ENCODE results near the gene TBC1D25.

The TBC1D25 gene

GRCh38 chrX:48578661-48579128 lies 39.2 kb downstream of the TBC1D25 start:
- no peak overlapping the region for H3K4me3 ChIP-seq (ENCODE audit: low read depth, low read length, poor library complexity, severe bottlenecking)
- H3K9ac ChIP-seq (ENCODE audit: low read length) = no peak overlapping the region
- TF ChIP-seq, protein P1, sequence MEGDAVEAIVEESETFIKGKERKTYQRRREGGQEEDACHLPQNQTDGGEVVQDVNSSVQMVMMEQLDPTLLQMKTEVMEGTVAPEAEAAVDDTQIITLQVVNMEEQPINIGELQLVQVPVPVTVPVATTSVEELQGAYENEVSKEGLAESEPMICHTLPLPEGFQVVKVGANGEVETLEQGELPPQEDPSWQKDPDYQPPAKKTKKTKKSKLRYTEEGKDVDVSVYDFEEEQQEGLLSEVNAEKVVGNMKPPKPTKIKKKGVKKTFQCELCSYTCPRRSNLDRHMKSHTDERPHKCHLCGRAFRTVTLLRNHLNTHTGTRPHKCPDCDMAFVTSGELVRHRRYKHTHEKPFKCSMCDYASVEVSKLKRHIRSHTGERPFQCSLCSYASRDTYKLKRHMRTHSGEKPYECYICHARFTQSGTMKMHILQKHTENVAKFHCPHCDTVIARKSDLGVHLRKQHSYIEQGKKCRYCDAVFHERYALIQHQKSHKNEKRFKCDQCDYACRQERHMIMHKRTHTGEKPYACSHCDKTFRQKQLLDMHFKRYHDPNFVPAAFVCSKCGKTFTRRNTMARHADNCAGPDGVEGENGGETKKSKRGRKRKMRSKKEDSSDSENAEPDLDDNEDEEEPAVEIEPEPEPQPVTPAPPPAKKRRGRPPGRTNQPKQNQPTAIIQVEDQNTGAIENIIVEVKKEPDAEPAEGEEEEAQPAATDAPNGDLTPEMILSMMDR (IDR thresholded peaks at IDR 0.05; ENCODE audit: low read length) = no peak
- TF ChIP-seq EZH2 (IDR thresholded peaks at IDR 0.05; ENCODE audit: borderline replicate concordance, low read length) = no peak
- H3K9me2 ChIP-seq (ENCODE audit: low read depth, low read length) = no peaks in the 10 kb centered on the region
- no peak overlapping the region for H2AFZ ChIP-seq (ENCODE audit: low read length)
- no peaks in the 10 kb centered on the region for H3K9me3 ChIP-seq (ENCODE audit: low read length)
- H3F3A ChIP-seq (ENCODE audit: insufficient read depth, low read length) = peaks cover 5% of the 10 kb centered on the region
- H3K79me2 ChIP-seq (ENCODE audit: insufficient read depth, low read length) = peaks cover 4% of the 10 kb centered on the region; the same call in 1 of the 2 replicates
- no peaks in the 10 kb centered on the region for H4K20me1 ChIP-seq (ENCODE audit: insufficient read depth, low read length)
- H3K36me3 ChIP-seq (ENCODE audit: insufficient read depth, low read length) = peaks cover 53% of the 10 kb centered on the region
- H3K4me2 ChIP-seq (ENCODE audit: low read length) = no peak overlapping the region
- H3K27me3 ChIP-seq (ENCODE audit: insufficient read depth, low read length) = no peaks in the 10 kb centered on the region
- no peak overlapping the region for H3K27ac ChIP-seq (ENCODE audit: low read depth, low read length, poor library complexity, severe bottlenecking)
- H3K4me1 ChIP-seq (ENCODE audit: insufficient read depth, low read length, severe bottlenecking) = peaks cover 24% of the 10 kb centered on the region

DNA sequence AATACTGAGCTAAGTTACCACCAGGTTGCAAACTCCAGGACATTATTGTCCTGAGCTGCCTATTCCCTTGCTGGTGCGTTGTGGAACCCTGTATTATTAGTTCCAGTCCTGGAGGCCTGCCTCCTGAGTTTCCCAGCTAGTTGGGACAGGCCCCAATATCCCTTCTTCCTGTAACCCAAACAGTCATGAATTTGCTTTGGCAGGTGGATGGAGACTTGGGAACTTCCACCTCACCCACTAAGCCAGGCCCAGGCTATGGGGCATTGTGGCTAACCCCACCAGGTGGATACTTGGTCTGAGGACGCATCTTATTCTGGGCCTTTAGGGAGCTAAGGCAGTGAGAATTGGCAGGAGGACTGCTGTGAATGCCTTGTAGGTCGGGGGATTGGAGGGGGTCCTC lies 39.7 kb downstream of the TBC1D25 start:
- TF ChIP-seq EZH2 (IDR thresholded peaks at IDR 0.05; ENCODE audit: borderline replicate concordance, low read length) = no peak
- TF ChIP-seq, protein P1 (IDR thresholded peaks at IDR 0.05; ENCODE audit: low read length) = no peak
- H3K79me2 ChIP-seq (ENCODE audit: insufficient read depth, low read length) = peaks cover 4% of the 10 kb centered on the region; the same call in 1 of the 2 replicates
- peaks cover 22% of the 10 kb centered on the region for H3K4me1 ChIP-seq (ENCODE audit: insufficient read depth, low read length, severe bottlenecking)
- H2AFZ ChIP-seq (ENCODE audit: low read length) = no peak overlapping the region
- H3K4me3 ChIP-seq (ENCODE audit: low read depth, low read length, poor library complexity, severe bottlenecking) = no peak overlapping the region
- no peaks in the 10 kb centered on the region for H3K9me2 ChIP-seq (ENCODE audit: low read depth, low read length)
- peaks cover 53% of the 10 kb centered on the region for H3K36me3 ChIP-seq (ENCODE audit: insufficient read depth, low read length)
- H4K20me1 ChIP-seq (ENCODE audit: insufficient read depth, low read length) = no peaks in the 10 kb centered on the region
- peaks cover 5% of the 10 kb centered on the region for H3F3A ChIP-seq (ENCODE audit: insufficient read depth, low read length)
- H3K9me3 ChIP-seq (ENCODE audit: low read length) = no peaks in the 10 kb centered on the region
- H3K27me3 ChIP-seq (ENCODE audit: insufficient read depth, low read length) = no peaks in the 10 kb centered on the region
- no peak overlapping the region for H3K27ac ChIP-seq (ENCODE audit: low read depth, low read length, poor library complexity, severe bottlenecking)
- no peak overlapping the region for H3K4me2 ChIP-seq (ENCODE audit: low read length)
- no peak overlapping the region for H3K9ac ChIP-seq (ENCODE audit: low read length)

DNA sequence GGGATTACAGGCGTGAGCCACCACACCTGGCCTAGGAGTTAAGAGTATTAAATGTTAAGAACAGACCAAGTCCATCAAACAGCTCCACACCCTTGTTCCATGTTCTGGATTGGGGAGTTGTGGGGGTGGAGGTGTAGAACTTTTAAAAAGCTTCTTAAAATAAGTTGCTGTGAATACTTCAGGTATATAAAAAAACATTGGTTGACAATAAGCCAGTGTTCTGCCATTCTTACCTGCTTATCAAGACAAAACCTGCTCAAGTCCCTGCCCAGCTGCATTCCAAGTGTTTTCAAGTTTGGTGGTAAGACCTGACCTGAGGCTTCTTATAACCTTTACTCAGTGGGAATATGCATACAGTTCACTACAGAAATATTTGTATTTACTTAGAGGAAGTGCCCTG lies 41.1 kb downstream of the TBC1D25 start:
- no peaks in the 10 kb centered on the region for H4K20me1 ChIP-seq (ENCODE audit: insufficient read depth, low read length)
- H3K9me3 ChIP-seq (ENCODE audit: low read length) = no peaks in the 10 kb centered on the region
- H3K79me2 ChIP-seq (ENCODE audit: insufficient read depth, low read length) = no peaks in the 10 kb centered on the region
- TF ChIP-seq EZH2 (IDR thresholded peaks at IDR 0.05; ENCODE audit: borderline replicate concordance, low read length) = no peak
- TF ChIP-seq, protein P1 (IDR thresholded peaks at IDR 0.05; ENCODE audit: low read length) = no peak
- H3K27me3 ChIP-seq (ENCODE audit: insufficient read depth, low read length) = no peaks in the 10 kb centered on the region
- H2AFZ ChIP-seq (ENCODE audit: low read length) = no peak overlapping the region
- peaks cover 15% of the 10 kb centered on the region for H3K4me1 ChIP-seq (ENCODE audit: insufficient read depth, low read length, severe bottlenecking)
- peaks cover 44% of the 10 kb centered on the region for H3K36me3 ChIP-seq (ENCODE audit: insufficient read depth, low read length)
- H3K9ac ChIP-seq (ENCODE audit: low read length) = no peak overlapping the region
- no peak overlapping the region for H3K4me3 ChIP-seq (ENCODE audit: low read depth, low read length, poor library complexity, severe bottlenecking)
- peaks cover 5% of the 10 kb centered on the region for H3F3A ChIP-seq (ENCODE audit: insufficient read depth, low read length)
- H3K4me2 ChIP-seq (ENCODE audit: low read length) = no peak overlapping the region
- H3K9me2 ChIP-seq (ENCODE audit: low read depth, low read length) = no peaks in the 10 kb centered on the region
- H3K27ac ChIP-seq (ENCODE audit: low read depth, low read length, poor library complexity, severe bottlenecking) = no peak overlapping the region
